Measurements from ENCODE around the gene TSPAN16. TPM values are rescaled to one million over a fixed set of nuclear protein-coding genes. Genes with fewer than 3 reads are reported as not detected.
"Not testable (repeated sequence)": the region's sequence is repeated elsewhere in the genome, so short reads cannot be mapped to it uniquely, and the experiment has no call there.

The TSPAN16 gene
- total and polyA plus RNA-seq, 2 donors (not counting 3 experiments of a cell fraction or from before 2014, with no cell fraction given): not detected

DNA sequence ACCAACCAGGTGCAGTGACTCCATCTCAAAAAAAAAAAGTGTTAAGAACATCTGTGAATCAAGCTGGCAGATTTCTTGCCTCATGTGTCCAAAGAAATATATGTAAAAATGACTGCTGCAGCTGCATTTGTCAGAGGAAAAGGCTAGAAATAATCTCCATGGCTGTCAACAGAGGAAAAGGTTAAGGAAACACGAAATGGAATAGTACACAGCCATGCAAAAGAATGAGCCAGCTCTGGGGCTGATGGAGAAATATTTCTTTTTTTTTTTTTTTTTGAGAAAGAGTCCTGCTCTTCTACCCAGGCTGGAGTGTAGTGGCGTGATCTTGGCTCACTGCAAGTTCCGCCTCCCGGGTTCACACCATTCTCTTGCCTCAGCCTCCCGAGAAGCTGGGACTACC lies 36.9 kb downstream of the TSPAN16 start:
- no peaks in the 10 kb centered on the region for H3K79me2 ChIP-seq (ENCODE audit: control insufficient read depth, insufficient read depth, low read length)
- no peak overlapping the region for H2AFZ ChIP-seq (ENCODE audit: low read depth, low read length)
- DNase-seq (ENCODE audit: low read depth, low spot score) (no peak), FAIRE-seq (no peak)
- no peak overlapping the region for H3K27ac ChIP-seq (ENCODE audit: insufficient read depth, low read depth, low read length)
- no peak overlapping the region for H3K4me3 ChIP-seq (replicated peaks in 1 of 3; ENCODE audit: insufficient read depth in 1 of 3, low read depth in 1 of 3, low read length in 3 of 3)
- no peak overlapping the region for H3K9ac ChIP-seq (replicated peaks; ENCODE audit: extremely low read depth, insufficient read depth, low read length)
- no peaks in the 10 kb centered on the region for H3K4me1 ChIP-seq (ENCODE audit: control insufficient read depth, extremely low read depth, insufficient read depth, low read length)
- TF ChIP-seq, protein P1, sequence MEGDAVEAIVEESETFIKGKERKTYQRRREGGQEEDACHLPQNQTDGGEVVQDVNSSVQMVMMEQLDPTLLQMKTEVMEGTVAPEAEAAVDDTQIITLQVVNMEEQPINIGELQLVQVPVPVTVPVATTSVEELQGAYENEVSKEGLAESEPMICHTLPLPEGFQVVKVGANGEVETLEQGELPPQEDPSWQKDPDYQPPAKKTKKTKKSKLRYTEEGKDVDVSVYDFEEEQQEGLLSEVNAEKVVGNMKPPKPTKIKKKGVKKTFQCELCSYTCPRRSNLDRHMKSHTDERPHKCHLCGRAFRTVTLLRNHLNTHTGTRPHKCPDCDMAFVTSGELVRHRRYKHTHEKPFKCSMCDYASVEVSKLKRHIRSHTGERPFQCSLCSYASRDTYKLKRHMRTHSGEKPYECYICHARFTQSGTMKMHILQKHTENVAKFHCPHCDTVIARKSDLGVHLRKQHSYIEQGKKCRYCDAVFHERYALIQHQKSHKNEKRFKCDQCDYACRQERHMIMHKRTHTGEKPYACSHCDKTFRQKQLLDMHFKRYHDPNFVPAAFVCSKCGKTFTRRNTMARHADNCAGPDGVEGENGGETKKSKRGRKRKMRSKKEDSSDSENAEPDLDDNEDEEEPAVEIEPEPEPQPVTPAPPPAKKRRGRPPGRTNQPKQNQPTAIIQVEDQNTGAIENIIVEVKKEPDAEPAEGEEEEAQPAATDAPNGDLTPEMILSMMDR (IDR thresholded peaks at IDR 0.05; ENCODE audit: extremely low read depth in 1 of 2, insufficient read depth in 1 of 2, low read depth in 1 of 2, low read length in 2 of 2): no peak
- TF ChIP-seq GATA2 (IDR thresholded peaks at IDR 0.05; ENCODE audit: insufficient read depth, insufficient read length, low read depth, low read length) (no peak), POLR2A (IDR thresholded peaks at IDR 0.05; ENCODE audit: low read depth, low read length) (no peak), POLR2AphosphoS5 (IDR thresholded peaks at IDR 0.05; ENCODE audit: insufficient read depth, low read depth, low read length) (no peak), MYC (IDR thresholded peaks at IDR 0.05; ENCODE audit: low read depth, low read length) (no peak), FOS (IDR thresholded peaks at IDR 0.05; ENCODE audit: borderline replicate concordance, insufficient read depth, low read length) (no peak), EZH2 (IDR thresholded peaks at IDR 0.05; ENCODE audit: borderline replicate concordance, low read depth, low read length, severe bottlenecking) (no peak)
- TF ChIP-seq, protein P2, sequence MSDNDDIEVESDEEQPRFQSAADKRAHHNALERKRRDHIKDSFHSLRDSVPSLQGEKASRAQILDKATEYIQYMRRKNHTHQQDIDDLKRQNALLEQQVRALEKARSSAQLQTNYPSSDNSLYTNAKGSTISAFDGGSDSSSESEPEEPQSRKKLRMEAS (IDR thresholded peaks at IDR 0.05; ENCODE audit: insufficient read depth, insufficient read length): no peak
- dilution Hi-C loops (cut with MboI; ENCODE audit: extremely low pct_ligation_motif_present, low sequenced_read_pairs) (no loop called here), intact Hi-C loops (cut with micrococcal nuclease) (no loop called here)
- ChIA-PET POLR2A (no interaction called here), CTCF (no interaction called here)
- H3K4me2 ChIP-seq (ENCODE audit: insufficient read depth, low read length): no peak overlapping the region
- H3K27me3 ChIP-seq (ENCODE audit: control insufficient read depth in 2 of 2, insufficient read depth in 2 of 2, low read length in 2 of 2): no peaks in the 10 kb centered on the region
- H3K9me3 ChIP-seq (replicated peaks; ENCODE audit: control insufficient read depth, insufficient read depth, low read length): no peaks in the 10 kb centered on the region
- H4K20me1 ChIP-seq (replicated peaks; ENCODE audit: control insufficient read depth, extremely low read depth, insufficient read depth, low read length): no peaks in the 10 kb centered on the region
- no peaks in the 10 kb centered on the region for H3K9me1 ChIP-seq (replicated peaks; ENCODE audit: control insufficient read depth, extremely low read depth, insufficient read depth, low read length)
- peaks cover 0 to 15% of the 10 kb centered on the region in 2 experiments for H3K36me3 ChIP-seq (ENCODE audit: control insufficient read depth in 2 of 2, extremely low read depth in 1 of 2, insufficient read depth in 2 of 2, low read length in 2 of 2)
- no TSS peak for BruUV-seq (replicated peaks)

GRCh38 chr19:11333838-11334237 lies 37.9 kb downstream of the TSPAN16 start:
- DNase-seq (ENCODE audit: low read depth, low spot score); POLR2A ChIA-PET; H3K27me3 ChIP-seq (ENCODE audit: control insufficient read depth in 2 of 2, insufficient read depth in 2 of 2, low read length in 2 of 2); H3K9me1 ChIP-seq (replicated peaks; ENCODE audit: control insufficient read depth, extremely low read depth, insufficient read depth, low read length); BruUV-seq (replicated peaks); H3K4me2 ChIP-seq (ENCODE audit: insufficient read depth, low read length); H3K4me3 ChIP-seq (replicated peaks in 1 of 3; ENCODE audit: insufficient read depth in 1 of 3, low read depth in 1 of 3, low read length in 3 of 3); dilution Hi-C loops (cut with MboI; ENCODE audit: extremely low pct_ligation_motif_present, low sequenced_read_pairs); H3K27ac ChIP-seq (ENCODE audit: insufficient read depth, low read depth, low read length); H3K4me1 ChIP-seq (ENCODE audit: control insufficient read depth, extremely low read depth, insufficient read depth, low read length); CTCF ChIA-PET; intact Hi-C loops (cut with micrococcal nuclease); H4K20me1 ChIP-seq (replicated peaks; ENCODE audit: control insufficient read depth, extremely low read depth, insufficient read depth, low read length); H3K79me2 ChIP-seq (ENCODE audit: control insufficient read depth, insufficient read depth, low read length); H2AFZ ChIP-seq (ENCODE audit: low read depth, low read length); H3K9ac ChIP-seq (replicated peaks; ENCODE audit: extremely low read depth, insufficient read depth, low read length); FAIRE-seq; H3K9me3 ChIP-seq (replicated peaks; ENCODE audit: control insufficient read depth, insufficient read depth, low read length): not testable (repeated sequence)
- H3K36me3 ChIP-seq (ENCODE audit: control insufficient read depth in 2 of 2, extremely low read depth in 1 of 2, insufficient read depth in 2 of 2, low read length in 2 of 2): peaks cover 0 to 15% of the 10 kb centered on the region in 2 experiments
